NCI-H2029 (cell line): ENCODE data around the gene THOC5.

Experiments used
- DNase-seq: peaks from one replicate; lab custom pipeline; 2025; lab: John Stamatoyannopoulos, UW

Gene THOC5

DNA sequence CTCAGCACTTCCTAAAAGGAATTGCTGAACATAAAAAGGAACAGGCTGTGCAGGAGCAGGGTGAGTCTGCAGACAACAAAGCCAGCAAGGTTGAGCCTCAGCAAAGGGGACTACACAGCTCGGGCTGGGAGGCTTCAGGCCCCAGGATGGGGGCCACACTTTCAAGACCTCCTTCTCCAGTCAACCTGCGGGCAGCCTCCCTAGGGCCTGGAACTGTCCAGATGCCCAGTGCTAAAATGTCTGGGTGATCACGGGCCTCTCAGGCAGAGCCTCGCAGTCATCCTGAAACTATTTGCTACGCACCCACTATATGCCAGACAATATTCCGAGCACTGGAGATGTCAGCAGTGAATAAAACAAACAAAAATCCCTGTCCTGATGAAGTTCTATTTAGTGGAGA, 77.4 kb downstream of the THOC5 start:
- no peak for DNase-seq

DNA sequence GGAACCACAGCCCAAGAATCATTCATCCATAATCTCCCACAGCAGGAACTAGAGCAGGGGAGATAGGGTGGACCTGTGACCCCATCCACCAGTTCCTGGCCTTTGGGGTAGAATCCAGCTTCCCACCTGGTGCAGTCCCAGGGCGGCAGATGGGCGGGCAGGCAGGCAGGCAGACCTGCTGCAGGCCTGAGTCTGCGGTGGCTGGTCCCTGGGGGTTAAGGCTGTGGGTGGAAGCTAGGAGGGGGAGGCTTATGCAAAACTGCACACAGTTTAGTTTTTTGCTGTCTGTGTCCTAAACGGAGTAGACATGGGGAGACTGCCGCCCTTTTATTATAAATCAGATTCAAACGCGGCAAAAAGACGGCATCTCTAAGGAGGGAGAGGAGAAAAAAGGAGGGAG, 78.0 kb downstream of the THOC5 start:
- DNase-seq: no peak

DNA sequence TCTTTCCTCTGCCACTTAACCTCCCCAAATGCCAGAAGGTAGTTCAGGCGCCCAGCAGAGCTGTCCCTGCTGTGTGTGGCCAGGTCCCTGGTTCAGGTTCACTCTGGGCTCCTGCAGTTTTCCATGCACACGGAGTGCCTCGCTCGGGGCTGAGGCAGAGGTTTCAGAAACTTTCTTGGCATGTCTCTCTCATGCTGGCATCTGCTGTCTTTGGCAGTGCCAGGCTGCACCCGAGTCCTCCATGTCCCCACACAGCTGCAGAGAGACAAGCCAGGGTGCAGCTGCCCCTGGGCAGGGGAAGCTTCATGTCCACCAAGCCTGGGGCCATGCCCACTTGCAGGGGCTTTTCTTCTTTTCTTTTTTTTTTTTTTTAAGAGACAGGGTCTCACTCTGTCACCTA, 80.6 kb downstream of the THOC5 start:
- no peak for DNase-seq

DNA sequence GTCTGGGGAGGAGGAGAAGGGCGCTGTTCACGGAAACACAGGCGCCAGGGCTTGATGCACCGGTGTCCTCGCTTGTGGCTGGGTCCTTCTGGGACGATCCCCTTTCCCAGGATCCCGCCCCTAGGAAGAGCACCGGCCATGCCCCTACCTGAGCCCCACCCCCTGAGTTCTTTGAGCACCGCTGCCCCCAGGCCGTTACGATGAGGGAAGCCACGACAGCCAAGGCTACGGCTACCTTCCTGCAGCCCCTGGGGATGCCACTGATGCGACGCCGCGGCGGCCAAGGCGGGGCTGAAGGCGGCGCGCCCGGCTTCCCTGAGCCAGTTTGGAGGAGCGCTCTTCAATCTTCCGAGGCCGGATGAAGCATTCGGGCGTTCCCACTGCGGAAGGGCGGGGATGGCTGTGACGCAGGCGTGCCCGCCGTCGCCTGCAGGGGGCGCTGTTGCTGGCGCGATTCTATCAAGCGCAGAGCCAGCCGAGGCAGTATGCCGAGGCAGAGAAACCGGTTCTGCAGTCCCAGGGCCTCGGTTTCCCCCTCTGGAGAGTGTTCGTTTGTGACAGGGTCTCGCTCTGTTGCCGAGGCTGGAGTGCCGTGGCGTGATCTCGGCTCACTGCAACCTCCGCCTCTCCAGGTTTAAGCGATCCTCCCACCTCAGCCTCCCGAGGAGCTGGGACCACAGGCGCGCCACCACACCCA, 83.2 kb downstream of the THOC5 start:
- DNase-seq: peak; percentile 35

DNA sequence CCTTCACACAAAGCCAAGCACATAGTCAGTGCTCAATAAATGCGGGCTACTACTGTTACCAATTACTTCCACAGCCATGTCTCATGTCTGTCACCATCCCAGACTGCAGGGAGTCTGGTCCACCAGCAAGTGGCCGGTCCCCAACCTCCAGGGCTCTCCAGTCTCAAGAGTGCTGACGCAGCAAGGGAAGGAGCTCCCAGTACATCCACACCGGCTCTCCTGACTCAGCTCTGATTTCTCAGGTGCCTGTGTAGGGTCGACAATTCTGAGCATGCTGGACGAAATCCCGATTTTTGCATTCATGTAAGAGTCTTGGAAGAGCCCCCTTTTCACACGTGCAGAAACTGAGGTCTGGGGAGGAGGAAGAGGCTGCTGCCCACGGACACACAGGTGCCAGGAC, 83.8 kb downstream of the THOC5 start:
- DNase-seq: no peak

DNA sequence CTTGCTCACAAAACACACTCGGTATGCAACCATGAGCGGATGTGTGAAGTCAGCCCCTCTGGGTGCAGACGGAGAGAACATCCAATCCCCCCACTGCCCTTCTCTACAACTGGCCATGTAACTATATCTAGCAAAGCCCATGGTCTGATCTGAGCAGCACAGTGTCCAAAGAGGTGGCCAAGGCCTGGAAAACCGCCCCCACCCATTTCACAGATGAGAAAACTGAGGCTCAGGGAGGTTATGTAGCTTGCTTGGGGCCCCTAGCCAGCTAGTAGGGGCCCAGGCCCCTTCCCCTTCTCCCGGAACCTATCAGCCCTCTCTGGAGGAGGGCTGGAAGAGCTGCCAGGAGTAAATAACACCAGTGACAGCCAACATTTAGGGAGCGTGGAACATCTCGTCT, 89.0 kb downstream of the THOC5 start:
- no peak for DNase-seq

DNA sequence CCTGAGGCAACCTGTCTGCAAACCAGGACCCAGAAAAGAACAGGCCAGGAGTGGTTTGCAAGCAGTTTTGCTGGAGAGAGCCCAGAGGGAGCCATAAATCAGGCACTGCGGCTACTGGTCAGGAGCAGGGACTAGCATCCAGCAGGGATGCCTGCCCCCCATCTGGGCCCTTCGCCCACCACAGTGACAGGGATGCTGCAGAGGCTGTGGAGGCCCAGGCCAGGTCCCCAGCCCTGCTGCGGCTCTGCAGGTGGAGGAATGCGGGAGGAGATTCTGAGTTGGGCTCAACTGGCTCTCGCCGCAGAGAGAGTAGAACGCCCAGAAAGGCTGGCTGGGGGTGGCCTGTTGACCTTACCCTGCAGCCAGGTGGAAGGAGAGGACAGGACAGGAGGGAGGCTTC, 89.9 kb downstream of the THOC5 start:
- no peak for DNase-seq

DNA sequence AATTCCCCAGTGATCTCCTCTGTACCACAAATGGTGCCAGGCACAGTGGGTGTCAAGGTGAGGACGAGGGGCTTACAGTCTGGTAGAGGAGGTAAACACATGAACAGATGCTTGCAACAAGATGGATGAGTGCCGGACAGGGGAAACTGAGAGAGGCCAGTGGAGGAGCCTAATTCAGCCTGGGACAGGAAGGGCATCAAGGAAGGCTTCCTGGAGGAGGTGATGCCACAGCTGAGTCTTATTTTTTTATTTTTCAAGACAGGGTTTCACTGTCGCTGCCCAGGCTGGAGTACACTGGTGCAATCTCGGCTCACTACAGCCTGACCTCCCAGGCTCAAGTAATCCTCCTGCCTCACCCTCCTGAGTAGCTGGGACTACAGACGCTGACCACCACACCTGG, 92.3 kb downstream of the THOC5 start:
- DNase-seq: no peak

DNA sequence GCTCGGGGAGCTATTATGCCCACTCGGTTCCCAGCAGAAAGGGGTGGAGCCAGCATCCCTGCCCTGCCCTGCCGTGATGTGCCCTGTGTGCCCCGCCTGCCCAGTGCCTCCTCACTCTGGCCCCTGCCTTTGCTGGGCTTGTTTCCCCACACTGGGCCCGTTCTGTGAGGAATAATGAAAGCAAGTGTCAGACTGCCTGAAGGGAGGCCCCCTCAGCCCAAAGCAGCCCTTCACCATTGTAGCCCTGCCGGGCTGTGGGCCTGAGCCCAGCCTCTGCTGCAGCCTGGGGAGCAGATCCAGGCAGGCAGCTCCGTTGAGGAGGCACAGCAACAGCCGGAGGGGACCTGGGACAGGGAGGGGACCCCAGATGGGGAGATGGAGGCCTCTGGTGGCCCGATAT, 93.8 kb downstream of the THOC5 start:
- no peak for DNase-seq

DNA sequence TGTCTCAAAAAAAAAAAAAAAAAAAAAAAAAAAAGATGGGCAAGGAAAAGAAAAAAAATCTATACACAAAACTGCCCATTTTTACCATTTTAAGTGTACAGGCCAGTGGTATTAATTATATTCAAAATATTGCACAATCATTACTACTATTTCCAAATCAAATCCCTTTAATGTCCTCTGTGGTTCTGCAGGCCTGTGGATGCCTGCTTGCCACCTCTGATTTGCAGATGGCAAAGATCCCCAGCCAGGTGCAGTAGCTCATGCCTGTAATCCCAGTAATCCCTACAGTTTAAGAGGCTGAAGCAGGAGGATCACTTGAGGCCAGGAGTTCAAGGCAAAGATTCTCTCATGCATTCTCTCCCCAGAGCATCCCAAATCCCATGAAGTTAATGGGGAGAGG, 95.0 kb downstream of the THOC5 start:
- no peak for DNase-seq

DNA sequence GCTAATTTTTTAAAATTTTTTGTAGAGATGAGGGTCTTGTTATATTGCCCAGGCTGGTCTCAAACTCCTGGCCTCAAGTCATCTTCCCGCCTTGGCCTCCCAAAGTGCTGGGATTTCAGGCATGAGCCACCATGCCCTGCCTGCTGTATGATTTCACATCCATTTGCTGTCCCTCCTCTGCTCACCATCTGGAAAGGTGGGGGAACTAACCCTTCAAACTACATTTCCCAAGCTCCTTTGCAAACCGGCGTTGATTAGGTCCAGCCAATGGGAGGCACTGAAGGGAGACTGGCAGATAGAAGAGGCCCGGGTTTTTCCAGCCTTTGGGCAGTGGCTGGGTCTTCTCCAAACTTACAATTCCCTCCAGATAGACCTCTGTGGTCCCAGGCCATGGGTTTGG, 95.8 kb downstream of the THOC5 start:
- DNase-seq: no peak

DNA sequence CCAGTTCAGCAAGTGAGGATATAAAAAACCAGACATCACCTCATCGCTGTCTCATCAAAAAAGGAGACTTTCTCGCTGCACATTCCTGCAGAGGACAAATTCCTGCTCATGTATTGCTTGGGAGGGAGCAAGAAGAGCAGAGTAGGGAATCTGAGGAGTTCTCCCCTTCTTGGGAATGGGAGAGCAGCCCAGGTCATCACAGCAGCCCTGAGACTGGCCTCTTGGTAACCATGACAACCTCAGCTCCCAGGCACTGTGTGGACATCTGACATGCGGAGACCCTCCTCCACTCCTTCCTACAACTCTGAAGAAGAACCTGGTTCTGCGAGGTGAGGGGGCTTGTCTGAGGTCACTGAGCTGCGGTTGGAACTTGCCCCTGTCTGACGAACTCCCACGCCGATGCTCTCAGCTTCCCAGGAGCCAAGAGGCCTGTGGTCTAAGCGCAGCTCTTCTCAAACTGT, 97.3 kb downstream of the THOC5 start:
- no peak for DNase-seq
